AG04450 (cell line): ENCODE data around the gene ADAM19. TPM values are rescaled to one million over a fixed set of nuclear protein-coding genes. Genes with fewer than 3 reads are reported as not detected.
"Not testable (repeated sequence)": the region's sequence is repeated elsewhere in the genome, so short reads cannot be mapped to it uniquely, and the experiment has no call there.

Source experiments
- CTCF ChIA-PET: fragments of 300-600, 350-600 bp; formaldehyde crosslinking; extraction: SDS; loops from one replicate; lab custom pipeline; 2022; ENCODE audit warnings: antibody characterized with exemption, inconsistent platforms; lab: Charles Lee
- POLR2A ChIA-PET: fragments of 350-600 bp; formaldehyde crosslinking; extraction: SDS; loops from one replicate; lab custom pipeline; 2021; ENCODE audit warnings: antibody characterized with exemption, inconsistent platforms; lab: Yijun Ruan, JAX
- DNase-seq: peaks from one replicate; pipeline ENCODE4 v3.0.0-alpha.2; 2011; ENCODE audit warnings: low read depth, low spot score
- H3K27ac ChIP-seq: one replicate; pipeline ENCODE4 v1.5.1; 2012; ENCODE audit warnings: low read depth, low read length, control low read depth
- H3K27me3 ChIP-seq: one replicate; pipeline ENCODE4 v1.6.0; 2012; ENCODE audit warnings: low read length; ENCODE audit not compliant: control insufficient read depth, insufficient read depth
- H3K4me3 ChIP-seq: 2 replicates; pipeline ENCODE4 v1.5.1; 2011; ENCODE audit warnings: mild to moderate bottlenecking, low read depth, low read length, control low read depth
- H3K9me3 ChIP-seq: 2 replicates; pipeline ENCODE4 v1.5.1; 2012; ENCODE audit warnings: low read length; ENCODE audit not compliant: control insufficient read depth, insufficient read depth
- polyA plus RNA-seq: library from polyadenylated mRNA; depleted of rRNA; stranded (reverse); fragments of >200 nt; gene quantifications from 2 replicates; pipeline ENCODE4 v1.2.3, GENCODE V29; 2011
- TF ChIP-seq, protein P1 (sequence below): IDR thresholded peaks from 2 replicates; pipeline ENCODE4 v1.5.1; 2011; ENCODE audit warnings: low read depth, low read length, control low read depth, inconsistent platforms

Gene ADAM19
- polyA plus RNA-seq, 1 experiment = 44.7 TPM

DNA sequence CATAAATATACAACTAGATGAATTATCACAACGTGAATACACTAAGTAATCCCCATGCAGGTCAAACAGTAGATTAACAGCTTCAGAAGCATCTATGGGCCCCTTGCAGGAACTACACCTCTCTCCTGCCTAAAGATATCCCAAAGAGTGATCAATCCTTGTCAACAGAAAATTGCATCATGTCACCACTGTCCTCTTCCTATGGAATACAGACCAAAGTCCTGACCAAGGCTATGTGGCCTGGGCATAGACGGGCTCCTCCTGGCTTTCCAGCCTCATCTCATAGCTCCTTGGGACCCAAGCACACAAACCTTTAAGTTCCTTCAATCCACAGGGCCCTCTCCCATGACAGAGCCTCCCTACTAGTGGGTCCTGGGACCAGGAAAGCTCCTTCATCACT is 90.2 kb downstream of the ADAM19 start:
- H3K27ac ChIP-seq = no peak overlapping the region
- TF ChIP-seq, protein P1, sequence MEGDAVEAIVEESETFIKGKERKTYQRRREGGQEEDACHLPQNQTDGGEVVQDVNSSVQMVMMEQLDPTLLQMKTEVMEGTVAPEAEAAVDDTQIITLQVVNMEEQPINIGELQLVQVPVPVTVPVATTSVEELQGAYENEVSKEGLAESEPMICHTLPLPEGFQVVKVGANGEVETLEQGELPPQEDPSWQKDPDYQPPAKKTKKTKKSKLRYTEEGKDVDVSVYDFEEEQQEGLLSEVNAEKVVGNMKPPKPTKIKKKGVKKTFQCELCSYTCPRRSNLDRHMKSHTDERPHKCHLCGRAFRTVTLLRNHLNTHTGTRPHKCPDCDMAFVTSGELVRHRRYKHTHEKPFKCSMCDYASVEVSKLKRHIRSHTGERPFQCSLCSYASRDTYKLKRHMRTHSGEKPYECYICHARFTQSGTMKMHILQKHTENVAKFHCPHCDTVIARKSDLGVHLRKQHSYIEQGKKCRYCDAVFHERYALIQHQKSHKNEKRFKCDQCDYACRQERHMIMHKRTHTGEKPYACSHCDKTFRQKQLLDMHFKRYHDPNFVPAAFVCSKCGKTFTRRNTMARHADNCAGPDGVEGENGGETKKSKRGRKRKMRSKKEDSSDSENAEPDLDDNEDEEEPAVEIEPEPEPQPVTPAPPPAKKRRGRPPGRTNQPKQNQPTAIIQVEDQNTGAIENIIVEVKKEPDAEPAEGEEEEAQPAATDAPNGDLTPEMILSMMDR = no peak
- no peak for DNase-seq
- no peaks in the 10 kb centered on the region for H3K9me3 ChIP-seq
- ChIA-PET CTCF (interaction anchor here (0.8 to 2.7 kb wide), 6 partner anchors 9 to 258 kb away, joined by 3 to 14 read pairs (median 7); partner anchors contain the start of gene LSM11), POLR2A (no interaction called here)
- H3K4me3 ChIP-seq = no peak overlapping the region
- no peaks in the 10 kb centered on the region for H3K27me3 ChIP-seq

DNA sequence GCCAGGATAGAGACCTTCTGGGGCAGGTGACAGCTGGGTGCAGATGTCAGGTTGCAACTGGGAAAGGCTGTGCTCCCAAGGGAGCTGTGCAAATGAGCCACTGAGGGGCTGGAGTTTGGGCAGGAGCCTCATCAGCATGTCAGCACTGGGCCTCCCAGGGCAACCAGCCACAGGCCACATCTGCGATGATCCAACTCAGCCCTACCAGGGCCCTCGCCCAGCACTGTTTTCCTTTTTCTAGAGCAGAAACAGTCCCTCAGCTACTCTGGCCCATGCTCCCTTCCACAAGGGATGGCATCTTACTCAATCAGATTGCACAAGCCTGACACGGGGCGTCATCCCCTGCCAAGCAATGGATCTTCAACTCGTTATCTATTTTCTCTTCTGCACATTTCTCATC is 90.8 kb downstream of the ADAM19 start:
- TF ChIP-seq, protein P1 = no peak
- H3K27ac ChIP-seq = no peak overlapping the region
- no peaks in the 10 kb centered on the region for H3K9me3 ChIP-seq
- DNase-seq = no peak
- POLR2A ChIA-PET = interaction anchor here (0.7 kb wide), 1 partner anchor 32 kb away, joined by 3 read pairs; no protein-coding TSS in a partner anchor
- H3K27me3 ChIP-seq = no peaks in the 10 kb centered on the region
- H3K4me3 ChIP-seq = no peak overlapping the region
- CTCF ChIA-PET = interaction anchor here (1.2 to 2.7 kb wide), 5 partner anchors 8 to 259 kb away, joined by 5 to 14 read pairs (median 7); partner anchors contain the start of gene LSM11

DNA sequence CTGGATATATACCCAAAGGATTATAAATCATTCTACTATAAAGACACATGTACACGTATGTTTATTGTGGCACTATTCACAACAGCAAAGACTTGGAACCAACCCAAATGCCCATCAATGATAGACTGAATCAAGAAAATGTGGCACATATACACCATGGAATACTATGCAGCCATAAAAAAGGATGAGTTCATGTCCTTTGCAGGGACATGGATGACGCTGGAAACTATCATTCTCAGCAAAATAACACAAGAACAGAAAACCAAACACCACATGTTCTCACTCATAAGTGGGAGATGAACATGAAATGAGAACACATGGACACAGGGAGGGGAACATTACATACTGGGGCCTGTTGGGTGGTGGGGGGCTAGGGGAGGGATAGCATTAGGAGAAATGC is 92.9 kb downstream of the ADAM19 start:
- H3K4me3 ChIP-seq, H3K27ac ChIP-seq, H3K9me3 ChIP-seq, H3K27me3 ChIP-seq, POLR2A ChIA-PET, DNase-seq, CTCF ChIA-PET: not testable (repeated sequence)

DNA sequence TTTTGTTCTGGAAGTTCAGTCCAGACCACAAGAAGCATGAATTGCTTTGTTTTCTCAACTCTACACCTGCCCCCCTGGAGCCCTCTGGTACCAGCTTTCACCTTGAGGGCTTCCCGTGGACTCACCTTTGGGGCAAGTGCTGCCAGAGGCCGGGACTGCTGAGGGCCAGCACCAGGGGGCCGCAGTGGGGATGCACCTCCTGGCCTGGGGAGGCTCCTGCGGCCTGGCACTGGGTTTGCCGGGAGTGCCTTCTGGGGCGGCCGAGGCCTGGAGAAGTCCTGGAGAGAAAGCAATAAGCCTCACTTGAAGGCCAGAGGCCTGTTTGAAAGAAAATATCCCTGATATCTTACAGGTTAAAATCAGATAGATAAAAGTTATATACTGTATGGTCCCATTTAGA is 93.9 kb downstream of the ADAM19 start:
- TF ChIP-seq, protein P1 = no peak
- ChIA-PET CTCF (interaction anchor here (0.9 to 1.3 kb wide), 2 partner anchors 154 to 237 kb away, joined by 3 to 4 read pairs; no protein-coding TSS in a partner anchor), POLR2A (no interaction called here)
- no peak for DNase-seq
- H3K27ac ChIP-seq = no peak overlapping the region
- H3K27me3 ChIP-seq = no peaks in the 10 kb centered on the region
- H3K4me3 ChIP-seq = no peak overlapping the region
- H3K9me3 ChIP-seq = no peaks in the 10 kb centered on the region

DNA sequence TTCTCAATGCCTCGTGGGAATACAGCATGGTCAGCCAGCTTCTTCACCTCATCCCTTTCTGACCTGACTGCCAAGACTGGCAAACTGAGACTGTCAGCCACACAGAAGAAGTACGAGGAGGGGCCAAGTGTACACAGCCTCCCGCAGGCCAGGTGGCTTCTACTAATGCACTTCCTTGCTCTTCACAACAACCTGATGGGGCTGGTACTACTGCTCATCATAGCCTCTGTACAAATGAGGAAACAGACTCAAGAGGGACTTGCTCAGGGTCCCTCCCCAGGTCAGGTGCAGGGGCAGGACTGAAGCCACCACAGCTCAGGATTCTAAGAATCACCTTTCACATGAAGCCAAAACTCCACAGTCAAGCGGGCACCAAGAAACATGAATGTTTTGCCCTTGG is 94.3 kb downstream of the ADAM19 start:
- ChIA-PET POLR2A (no interaction called here), CTCF (interaction anchor here (0.9 to 2.1 kb wide), 4 partner anchors 49 to 262 kb away, joined by 3 to 5 read pairs (median 4); no protein-coding TSS in a partner anchor)
- TF ChIP-seq, protein P1 = no peak
- Histone ChIP-seq H3K9me3 (no peaks in the 10 kb centered on the region), H3K27me3 (no peaks in the 10 kb centered on the region), H3K4me3 (no peak overlapping the region), H3K27ac (no peak overlapping the region)
- no peak for DNase-seq
